ENCODE results near the gene POLR2C. TPM values are rescaled to one million over a fixed set of nuclear protein-coding genes. Genes with fewer than 3 reads are reported as not detected.

The POLR2C gene
- total RNA-seq, 1 donor from 2014 or later: 65.7 TPM

DNA sequence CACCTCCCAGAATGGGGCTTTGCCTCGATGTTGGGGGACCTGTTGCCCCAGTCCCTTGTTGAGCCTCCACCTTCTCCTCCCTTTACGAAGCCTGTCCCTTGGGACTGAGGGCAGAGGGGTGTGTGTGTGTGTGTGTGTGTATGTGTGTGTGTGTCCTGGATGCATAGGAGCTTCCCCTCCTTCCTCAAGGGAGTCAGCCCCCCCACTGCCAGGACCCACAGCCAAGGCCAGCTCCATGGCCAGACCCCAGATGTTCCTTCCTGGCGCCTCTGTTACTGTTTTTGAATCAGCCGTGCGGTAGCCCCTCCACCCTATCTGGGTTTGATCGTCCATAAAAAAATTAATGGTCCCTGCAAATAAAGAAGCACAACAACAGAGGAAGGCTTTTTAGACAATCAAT lies 41.5 kb downstream of the POLR2C start:
- no peak for DNase-seq (ENCODE audit: low spot score)

DNA sequence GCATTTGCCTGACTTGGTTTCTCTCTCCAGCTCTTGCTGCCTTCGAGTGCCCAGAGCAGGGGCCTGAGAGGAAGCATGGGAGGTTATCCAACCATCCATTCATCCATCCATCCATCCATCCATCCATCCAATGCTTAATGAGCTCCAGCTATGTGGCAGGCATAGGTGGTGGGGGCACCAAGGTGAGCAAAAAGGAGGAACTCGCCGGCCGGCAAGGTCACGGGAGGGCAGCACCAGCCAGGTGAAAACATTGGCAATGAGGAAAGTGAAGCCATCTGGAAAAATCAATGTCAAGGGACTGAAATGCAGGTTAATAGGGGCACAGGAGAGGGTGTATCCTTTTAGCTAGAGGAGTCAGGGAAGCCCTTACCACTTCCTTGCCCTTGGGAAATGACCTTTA lies 42.0 kb downstream of the POLR2C start:
- no peak for DNase-seq (ENCODE audit: low spot score)

DNA sequence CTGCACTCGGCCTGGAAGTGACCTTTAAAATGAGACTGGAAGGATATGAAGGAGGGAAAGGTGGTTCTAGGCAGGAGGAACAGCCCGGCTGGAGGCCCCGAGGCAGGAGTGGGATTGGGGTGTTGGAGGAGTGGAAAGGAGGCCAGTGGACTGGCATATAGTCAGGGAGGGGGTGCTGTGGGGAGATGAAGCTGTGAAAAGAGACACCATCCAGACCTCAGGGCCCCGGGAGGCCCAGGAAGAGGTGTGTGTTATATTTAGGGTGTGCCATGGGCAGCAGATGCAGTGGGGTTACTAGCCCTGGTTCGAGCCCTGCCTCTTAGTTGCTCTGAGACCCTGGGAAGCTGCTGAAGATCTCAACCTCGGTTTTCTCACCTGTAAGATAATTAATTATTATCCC lies 42.7 kb downstream of the POLR2C start:
- no peak for DNase-seq (ENCODE audit: low spot score)

DNA sequence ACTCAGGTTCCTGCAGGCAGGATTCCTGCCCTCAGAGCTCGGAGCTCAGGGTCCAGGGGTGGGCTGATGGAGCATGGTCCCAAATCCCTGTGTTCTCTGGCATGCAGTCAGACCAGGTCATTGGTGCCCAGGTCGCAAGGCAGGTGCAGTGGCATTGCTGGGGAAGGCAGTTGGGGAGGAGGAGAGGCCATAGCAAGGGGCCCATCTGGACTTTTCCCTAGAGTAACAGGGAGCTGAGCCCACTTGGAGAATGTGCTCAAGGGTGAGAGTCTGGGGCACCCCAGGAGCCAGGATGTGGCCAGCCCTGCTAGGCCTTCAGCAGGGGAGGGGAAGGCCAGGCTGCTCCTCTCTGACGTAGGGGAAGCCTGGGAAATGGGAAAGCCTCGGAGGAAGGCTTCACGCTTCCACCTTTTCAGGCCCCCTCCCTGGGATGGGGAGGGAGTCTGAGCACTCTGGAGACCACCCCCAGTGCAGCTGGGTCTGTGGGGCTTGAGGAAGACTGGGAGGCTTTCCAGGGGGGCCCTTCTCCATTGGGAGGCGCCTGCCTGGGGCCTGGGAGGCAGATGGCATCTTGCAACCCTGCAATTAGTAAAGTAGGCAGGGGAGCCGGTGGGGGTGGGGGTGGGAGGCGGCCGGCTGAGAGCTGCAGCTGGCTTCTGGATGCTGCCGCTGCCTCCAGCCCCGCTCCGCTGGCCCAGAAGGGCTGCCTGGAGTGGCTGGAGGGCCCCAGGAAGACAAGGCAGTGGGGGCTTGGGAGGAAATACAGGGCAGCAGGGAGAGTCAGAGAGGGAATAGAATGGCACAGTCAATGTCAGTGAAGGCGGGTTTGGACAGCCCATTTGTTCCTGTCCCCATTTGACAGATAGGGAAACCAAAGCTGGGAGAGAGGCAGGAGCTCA lies 44.9 kb downstream of the POLR2C start:
- DNase-seq (ENCODE audit: low spot score): no peak

DNA sequence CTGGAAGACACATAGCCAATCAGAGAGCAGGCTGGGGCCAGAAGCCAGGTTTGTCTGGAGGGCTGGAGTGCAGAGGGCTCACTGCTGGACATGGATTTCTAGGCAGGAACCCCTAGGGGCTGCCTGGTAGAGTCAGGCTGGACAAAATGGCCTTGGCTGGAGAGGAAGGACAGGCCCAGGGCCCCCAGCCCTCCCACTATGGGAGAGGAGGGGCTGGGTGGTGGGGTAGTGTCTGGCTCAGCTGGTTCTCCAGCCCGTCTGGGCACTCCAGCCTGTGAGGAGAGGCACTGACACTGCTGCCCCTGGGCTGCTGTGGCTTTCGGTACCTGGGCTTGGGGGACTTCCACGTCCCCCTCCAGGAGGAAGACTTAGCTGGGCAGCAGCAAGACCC lies 45.6 kb downstream of the POLR2C start:
- DNase-seq (ENCODE audit: low spot score): no peak

DNA sequence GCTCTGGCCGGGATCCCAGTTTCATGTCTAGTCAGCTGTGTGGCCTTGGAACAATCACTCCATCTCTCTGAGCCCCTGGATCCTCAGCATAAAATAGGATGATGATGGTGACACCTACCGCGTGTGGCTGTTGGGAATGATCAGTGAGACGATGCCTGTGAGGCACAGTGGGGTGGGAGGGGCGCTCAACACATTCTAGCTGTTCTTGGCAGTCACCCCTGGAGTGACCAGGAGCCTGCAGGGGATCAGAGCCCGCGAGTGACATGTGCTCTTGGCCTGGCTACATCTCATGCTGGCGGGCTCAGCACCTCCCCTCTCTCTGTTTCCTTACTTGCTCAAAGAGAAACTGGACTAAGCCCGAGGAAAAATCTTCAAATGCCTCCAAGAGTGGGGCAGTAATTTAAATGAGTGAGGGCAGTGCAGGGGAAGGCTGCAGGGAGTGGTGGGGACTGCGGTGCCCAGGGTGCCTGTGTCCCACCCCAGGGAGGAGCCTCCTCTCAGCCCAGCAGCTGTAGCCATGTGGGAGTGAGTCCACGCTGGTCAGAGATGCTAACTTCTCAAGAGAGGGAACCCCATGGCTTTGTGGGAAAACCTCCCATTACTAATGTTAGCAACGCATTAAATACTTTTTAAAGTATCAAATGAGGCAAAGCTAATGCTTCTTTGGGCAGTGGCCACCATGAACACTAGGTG lies 46.9 kb downstream of the POLR2C start:
- DNase-seq (ENCODE audit: low spot score): no peak

DNA sequence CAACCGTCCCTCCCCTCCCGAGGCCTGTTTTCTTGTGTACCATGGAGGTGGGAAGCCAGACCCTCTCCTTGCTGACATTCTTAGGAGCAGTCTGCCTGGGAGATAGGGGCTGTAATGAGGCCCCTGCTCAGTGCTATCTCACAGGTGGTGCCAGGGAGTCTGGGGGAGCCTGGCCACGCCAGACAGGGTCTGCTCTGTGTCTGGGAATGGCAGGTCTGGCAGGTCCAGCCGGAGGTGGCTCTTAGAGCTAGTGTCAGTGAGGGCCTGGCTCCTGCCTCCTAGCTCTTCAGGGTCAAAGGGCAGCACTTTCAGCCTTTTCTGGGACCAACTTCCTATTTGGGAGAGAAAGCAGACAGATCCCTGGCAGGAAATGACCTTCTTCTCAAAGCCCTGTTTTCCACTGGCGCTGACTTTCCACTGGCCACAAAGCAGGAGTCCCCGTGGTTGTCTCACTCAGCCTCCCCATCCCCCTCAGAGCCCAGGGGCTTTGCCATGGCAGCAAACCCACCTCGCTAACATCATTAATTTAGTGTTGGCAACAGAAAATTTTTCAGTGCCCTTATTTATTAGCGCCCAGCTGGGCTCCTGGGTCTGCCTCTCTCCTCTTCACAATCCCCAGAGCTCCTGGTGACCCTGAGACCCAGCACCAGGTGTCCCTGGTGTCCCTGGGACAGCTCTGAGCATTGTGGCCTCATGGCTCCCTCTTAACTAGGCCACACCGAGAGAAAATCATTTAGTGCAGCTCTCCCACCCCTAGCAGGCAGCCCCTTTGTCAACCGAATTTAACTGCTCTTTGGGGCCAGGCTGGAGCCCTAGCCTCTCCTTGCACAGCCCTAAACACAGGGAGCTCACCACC lies 47.8 kb downstream of the POLR2C start:
- DNase-seq (ENCODE audit: low spot score): no peak

DNA sequence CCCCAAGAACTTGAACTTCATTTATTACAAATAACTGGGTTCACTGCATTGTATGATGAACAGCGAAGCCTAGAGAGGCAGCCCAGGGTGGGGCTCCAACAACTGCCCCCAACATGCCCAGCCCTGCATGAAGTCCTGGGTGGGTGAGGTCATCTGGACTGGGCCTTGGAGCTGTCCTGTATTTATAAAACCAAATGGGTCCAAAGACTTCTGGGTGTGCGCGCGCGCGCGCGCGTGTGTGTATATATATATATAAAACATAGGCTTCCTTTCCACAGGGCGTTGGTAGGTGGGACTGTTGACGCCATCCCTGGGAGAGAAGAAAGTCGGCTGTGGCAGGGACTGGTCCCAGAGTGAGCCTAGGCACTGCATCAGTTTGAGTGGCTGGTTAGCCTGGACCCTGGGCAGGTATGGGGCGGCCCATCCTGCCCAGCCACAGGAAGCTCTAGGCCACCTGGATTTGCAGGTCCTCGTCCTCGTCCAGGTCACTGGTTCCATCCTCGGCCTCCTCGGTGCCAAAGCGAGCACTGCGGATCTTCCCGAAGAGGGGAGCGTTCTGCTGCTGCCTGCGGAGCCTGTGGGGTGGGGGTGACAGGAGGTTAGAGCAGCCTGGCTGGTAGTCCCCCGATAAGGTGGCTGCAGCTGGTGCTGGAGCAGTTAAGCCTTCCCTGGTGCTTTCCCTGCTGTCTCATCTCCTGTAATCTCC lies 50.0 kb downstream of the POLR2C start:
- no peak for DNase-seq (ENCODE audit: low spot score)

DNA sequence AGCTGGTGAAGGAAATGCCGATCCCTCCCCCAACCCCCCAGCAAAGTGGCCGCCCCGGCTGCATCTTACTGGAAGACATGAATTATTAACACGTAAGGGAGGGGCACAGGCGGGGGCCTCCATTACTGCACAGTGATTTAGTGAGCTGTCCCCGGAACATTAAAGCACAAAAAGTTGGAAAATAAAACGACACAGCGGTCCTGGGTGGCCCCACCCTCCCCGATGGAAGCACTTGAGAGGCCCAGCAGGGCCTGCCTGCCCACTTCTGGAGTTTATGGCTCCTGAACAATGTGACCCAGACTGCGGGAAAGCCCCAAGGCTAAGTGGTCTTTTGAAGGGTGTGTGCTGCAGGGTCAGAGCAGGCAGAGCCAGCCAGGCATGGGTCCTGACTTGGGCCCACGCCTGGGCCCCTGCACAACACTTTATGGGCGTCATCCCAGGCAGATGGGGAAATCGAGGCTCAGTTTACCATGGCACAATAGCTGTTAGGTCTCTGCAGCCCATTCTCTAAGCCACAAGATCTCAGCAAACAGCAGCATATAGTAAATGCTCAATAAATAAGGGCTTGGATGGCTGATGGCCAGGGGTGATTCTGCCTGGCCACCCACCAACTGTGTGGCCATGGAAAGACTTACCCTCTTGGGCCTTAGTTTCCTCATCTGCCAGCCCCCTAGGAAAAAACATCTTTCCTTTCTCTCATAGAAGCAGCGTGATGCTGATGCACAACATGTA lies 51.1 kb downstream of the POLR2C start:
- no peak for DNase-seq (ENCODE audit: low spot score)

DNA sequence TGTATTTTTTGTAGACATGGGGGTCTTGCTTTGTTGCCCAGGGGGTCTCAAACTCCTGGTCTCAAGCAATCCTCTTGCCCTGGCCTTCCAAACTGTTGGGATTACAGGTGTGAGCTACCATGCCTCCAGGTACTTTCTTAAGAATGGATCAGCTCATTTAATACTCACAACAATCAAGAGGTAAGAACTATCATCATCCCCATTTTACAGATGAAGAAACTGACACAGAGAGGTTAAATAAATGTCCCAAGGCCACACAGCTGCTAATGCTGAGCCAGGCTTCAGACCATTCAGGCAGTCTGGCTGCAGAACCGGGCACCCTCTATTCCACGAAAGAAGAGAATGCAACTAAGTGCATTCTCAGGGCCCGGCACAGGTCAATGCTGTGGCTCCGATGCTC lies 51.9 kb downstream of the POLR2C start:
- DNase-seq (ENCODE audit: low spot score): no peak

DNA sequence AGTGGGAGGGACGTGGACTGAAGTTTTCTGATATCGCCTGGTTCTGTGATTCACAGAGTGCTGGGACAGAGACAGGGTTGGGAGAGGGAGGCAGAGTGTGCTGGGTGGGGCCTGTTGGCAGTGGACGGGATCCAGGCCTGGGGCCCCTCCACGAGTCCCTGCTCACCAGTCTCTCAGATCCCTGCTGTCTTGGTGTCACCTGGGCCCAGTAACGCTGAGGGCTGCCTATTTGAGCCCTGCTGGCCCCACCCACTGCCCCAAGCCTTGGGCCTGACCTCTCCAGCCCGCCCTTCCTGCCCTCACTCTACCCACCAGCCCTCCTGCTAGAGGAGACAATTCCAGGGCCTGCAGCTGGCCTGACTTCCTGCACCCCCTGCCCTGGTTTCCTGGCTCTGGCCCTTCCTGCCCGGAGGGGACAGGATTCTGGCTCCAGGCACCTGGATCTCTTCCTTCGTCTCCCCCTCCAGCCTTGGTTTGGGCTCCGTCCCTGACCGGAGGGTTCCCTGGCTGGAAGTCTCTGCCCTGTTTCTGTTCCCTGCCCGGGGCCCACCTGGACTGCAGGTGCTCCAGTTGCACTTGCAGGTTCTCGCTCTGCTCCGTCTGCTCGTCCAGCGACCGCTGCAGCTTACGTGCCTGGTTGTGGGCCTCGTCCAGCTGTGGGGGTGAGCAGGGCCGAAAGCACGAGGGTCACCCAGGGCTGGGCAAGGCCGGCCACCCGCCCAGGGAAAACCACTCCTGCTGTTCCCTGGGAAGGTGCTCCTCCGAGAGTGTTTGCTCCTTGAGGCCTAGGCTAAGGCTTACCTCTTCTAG lies 52.5 kb downstream of the POLR2C start:
- no peak for DNase-seq (ENCODE audit: low spot score)

DNA sequence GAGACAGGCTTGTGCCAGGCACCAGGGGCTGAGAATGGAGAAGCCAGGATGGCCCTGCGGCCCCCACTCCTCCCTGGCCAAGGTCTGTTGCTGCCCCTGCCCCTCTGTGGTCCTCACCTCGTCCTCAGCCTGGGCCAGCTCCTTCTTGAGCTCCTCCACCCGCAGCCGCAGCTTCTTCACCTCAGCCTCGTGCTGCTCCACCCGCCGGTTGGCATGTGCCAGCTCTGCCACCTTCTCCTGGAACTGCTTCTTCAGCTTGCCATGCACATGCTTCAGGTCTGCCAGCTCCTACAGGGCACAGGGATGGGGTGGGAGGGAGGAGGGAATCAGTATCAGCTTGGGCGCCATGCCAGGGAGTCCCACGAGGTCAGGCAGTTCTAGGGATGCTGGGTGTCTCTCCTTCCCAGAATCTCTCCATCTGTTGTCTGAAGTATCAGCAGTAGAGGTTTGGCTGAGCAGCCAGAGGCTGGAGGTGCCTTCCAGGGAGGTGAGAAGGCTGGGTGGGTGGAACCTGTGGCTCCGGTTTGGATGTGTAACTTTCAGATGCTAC lies 53.8 kb downstream of the POLR2C start:
- DNase-seq (ENCODE audit: low spot score): no peak

DNA sequence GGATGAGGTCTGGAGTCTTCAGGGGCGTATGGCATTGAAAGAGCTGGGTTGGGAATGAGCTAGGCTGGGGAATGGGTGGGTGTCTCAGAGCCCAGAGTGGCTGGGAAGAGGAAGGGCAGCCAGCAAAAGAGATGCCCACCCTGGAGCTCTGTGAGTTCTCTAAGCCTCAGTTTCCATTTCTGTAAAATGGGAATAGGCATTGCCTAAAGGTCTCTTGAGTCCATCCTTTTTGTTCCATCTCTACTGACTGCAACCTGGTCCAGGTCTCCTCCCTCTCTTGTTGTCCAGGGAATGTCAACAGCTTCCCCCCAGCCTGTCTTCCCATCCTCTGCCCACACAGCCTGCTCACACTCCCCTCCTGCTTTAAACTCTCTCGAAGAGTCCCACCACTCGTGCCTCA lies 54.3 kb downstream of the POLR2C start:
- DNase-seq (ENCODE audit: low spot score): no peak

DNA sequence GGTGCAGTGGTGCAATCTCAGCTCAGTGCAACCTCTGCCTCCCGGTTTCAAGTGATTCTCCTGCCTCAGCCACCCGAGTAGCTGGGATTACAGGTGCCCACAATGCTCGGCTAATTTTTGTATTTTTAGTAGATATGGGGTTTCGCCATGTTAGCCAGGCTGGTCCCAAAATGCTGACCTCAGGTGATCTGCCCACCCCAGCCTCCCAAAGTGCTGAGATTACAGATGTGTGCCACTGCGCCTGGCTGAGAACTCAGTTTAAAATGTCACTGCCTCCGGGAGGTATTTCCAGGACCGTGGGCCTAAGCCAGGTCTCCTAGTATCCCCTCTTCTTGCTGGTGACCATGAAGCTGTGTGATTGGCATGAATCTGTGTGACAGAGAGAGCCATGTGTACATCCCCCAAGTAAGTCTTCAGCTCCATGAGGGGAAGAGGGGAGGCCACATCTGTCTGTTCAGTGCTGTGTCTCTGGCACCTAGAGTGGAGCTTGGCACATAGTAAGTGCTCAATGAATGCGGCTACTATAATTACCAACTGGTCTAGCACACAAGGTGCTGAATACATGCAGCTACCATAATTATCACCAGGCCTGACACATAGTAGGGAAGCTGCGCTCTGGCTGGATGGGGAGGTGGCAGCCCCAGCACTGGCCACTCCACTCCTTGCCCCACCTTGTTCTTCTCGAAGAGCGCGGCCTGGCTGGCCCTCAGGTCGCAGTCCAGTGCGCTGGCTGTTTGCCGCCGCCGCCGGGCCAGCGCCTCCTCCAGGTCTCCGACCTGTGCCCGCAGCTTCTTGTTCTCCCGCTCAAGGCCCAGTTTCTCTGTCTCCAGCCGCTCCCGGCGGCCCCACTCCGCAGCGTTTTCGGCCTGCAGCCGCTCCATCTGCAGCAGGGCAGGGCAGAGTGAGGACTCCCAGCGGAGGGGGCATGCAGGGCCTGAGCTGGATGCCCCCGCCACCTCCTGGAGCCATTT lies 55.2 kb downstream of the POLR2C start:
- no peak for DNase-seq (ENCODE audit: low spot score)

DNA sequence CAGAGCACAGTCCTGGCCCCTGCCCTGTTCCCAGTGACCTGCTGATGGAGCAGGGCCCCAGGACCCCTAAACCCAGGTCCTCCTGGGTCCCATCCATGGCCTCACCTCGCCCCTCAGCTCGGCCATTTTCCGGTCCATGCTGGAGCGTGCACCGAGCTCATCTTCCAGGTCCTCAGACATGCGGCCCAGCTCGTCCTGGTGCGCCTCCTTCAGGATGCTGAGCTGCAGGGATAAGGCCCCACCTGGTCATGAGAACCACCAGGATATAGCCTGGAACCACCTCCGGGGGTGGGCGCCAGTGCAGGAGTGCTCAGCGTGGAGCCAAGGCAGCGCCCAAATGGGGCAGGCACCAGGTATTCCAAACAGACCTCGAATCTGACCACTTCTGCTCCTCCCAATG lies 56.0 kb downstream of the POLR2C start:
- DNase-seq (ENCODE audit: low spot score): no peak

DNA sequence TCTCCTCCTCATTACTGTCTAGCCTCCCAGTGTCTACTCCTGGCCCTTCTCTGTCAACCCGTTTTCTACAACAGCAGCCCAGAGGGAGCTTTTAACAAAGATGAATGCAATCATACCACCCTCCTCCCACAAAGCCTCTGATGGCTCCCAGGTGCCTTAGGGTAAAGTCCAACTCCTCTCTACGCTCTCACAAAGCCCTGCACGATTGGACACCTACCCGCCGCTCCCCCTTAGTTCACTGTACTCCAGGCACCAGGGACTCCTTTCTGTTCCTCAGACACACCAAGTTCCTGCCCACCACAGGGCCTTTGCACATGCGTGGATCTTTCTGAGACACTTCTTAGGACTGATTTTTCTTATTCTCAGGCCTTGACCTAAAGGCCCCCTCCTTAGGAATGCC lies 56.4 kb downstream of the POLR2C start:
- DNase-seq (ENCODE audit: low spot score): no peak

DNA sequence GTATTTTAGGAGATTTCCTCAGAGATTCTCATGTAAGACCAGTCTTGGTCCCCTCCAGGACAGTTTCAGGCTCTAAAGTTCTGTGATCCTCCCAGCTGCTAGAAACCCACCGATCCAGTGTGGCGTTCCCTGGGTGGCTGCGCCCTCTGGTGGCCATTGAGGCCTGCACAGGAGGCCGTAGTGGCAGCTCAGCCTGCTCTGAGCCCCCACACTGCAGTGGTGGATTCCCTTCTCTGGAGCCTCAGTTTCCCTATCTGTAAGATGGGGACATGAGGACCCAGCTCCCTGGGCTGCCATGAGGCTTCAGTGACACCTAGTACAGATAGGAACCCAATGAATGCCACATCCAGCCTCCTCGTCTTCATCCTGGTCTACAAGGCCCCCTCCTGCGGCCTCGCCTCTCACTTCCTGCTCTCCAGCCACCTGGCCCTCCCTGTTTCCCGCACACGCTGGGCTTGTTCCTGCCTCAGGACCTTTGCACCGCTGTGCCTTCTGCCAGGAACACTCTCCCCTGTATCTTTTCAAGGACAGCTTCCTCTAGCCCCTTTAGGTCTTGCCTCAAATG lies 57.4 kb downstream of the POLR2C start:
- peak; percentile 76 for DNase-seq (ENCODE audit: low spot score)

Measured in mucosa of gallbladder (tissue), 1 donor.